HFF-Myc (cell line): ENCODE results near the gene TNS2.
A peak's percentile ranks its signal among the peaks of the same experiment; 100 is the strongest.

Experiments used
- DNase-seq: peaks from one replicate; pipeline ENCODE4 v3.0.0-alpha.2; 2011; ENCODE audit warnings: low read depth; ENCODE audit errors: extremely low read depth
- H3K4me3 ChIP-seq: replicated peaks from 2 replicates; pipeline ENCODE4 v1.5.1; 2011; ENCODE audit warnings: low read depth, mild to moderate bottlenecking, control low read depth, low read length
- TF ChIP-seq, protein P1 (sequence below): IDR thresholded peaks from 2 replicates; pipeline ENCODE4 v1.5.1; 2012; ENCODE audit warnings: mild to moderate bottlenecking, low read depth, low read length, control low read depth; ENCODE audit errors: missing control alignments

The TNS2 gene

DNA sequence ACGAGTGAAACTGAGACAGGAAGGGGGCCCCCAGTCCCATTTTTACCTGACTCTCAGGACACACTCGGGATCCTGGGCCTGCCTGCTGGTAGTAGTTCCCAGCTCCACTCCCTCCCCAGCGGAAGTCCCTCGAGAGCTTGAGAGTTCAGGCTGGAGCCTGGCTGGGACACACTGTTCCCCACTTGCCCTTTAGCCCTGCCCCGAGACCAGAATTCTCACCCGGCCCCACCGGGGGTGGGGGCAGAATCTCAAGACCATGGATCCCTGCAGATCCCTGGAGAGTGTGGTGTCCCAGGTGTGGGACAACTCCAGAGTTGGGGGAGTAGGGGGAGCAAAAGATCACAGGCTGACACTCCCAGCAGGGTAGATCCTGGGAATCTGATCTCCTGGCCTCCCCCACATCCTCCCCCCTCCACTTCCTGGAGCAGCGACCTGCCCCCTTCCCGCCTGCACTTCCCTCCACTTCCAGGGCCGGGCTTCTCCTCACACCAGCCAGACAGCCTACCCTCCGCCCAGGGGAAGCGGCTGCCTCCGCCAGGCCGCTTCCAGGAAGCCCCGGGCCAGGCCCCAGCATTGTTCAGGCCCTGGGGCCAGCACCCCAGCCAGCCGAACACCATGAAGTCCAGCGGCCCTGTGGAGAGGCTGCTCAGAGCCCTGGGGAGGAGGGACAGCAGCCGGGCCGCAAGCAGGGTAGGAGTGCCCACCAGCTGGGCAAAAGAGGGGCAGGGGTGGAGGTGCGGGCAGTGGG is at the start of gene TNS2:
Gene TNS2, plus strand, starts transcription at position 495 of the 748 bp plus-strand sequence. Its CDS starts 121 bp downstream, at position 616.
- H3K4me3 ChIP-seq, result peak within 1 kb of the TSS; percentile 57
- DNase-seq, result no peak
- TF ChIP-seq, protein P1, sequence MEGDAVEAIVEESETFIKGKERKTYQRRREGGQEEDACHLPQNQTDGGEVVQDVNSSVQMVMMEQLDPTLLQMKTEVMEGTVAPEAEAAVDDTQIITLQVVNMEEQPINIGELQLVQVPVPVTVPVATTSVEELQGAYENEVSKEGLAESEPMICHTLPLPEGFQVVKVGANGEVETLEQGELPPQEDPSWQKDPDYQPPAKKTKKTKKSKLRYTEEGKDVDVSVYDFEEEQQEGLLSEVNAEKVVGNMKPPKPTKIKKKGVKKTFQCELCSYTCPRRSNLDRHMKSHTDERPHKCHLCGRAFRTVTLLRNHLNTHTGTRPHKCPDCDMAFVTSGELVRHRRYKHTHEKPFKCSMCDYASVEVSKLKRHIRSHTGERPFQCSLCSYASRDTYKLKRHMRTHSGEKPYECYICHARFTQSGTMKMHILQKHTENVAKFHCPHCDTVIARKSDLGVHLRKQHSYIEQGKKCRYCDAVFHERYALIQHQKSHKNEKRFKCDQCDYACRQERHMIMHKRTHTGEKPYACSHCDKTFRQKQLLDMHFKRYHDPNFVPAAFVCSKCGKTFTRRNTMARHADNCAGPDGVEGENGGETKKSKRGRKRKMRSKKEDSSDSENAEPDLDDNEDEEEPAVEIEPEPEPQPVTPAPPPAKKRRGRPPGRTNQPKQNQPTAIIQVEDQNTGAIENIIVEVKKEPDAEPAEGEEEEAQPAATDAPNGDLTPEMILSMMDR, result no peak

DNA sequence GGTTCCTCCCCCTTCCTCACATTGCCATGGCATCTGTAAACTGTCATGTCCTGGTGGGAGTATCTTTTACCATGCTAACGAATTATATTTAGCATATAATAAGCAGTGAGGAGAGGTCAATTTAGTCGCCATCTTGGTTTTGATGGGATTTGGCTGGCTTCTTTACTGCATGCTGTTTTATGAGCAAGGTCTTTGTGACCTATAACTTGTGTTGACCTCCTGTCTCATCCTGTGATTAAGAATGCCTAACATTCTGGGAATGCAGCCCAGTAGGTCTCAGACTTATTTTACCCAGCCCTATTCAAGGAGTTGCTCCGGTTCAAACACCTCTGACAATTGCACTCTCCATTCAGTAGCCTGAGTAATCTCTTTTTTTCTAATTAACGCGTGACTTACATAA is 45.7 kb upstream of the TNS2 start:
- H3K4me3 ChIP-seq, result no peak overlapping the region
- TF ChIP-seq, protein P1, result no peak
- DNase-seq, result no peak

GRCh38 chr12:53004582-53004981 is 45.3 kb upstream of the TNS2 start:
- no peak for DNase-seq
- TF ChIP-seq, protein P1, result no peak

DNA sequence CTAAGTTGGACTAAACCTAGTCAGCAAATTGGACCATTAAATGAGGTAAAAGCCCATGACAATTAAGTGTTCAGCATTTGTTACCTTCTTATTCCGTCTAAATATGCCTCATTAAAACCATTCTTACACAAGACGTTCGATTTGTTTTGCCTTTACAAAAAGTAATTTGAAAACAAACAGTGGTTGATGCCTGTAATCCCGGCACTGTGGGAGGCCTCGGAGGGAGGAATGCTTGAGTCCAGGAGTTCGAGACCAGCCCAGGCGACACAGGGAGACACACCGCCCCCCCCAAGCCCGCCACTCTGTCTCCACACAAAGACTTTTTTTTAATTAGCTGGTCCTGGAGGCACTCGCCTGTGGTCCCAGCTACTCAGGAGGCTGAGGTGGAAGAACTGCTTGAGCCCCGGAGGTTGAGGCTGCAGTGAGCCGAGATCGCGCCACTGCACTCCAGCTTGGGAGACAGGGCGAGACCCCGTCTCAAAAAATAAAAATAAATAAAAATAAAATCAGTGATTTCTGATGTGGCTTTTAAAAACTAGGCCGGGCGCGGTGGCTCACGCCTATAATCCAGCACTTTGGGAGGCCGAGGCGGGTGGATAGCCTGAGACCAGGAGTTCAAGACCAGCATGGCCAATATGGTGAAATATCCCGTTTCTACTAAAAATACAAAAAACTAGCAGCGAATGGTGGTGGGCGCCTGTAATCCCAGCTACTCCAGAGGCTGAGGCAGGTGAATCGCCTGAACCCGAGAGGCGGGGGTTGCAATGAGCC is 44.5 kb upstream of the TNS2 start:
- TF ChIP-seq, protein P1, result no peak
- H3K4me3 ChIP-seq, result peak overlapping the region; percentile 88
- no peak for DNase-seq

More at GRCh38 chr12:53004582-53004981, 45.3 kb upstream of the TNS2 start:
- H3K4me3 ChIP-seq, result peak overlapping the region; percentile 88

DNA sequence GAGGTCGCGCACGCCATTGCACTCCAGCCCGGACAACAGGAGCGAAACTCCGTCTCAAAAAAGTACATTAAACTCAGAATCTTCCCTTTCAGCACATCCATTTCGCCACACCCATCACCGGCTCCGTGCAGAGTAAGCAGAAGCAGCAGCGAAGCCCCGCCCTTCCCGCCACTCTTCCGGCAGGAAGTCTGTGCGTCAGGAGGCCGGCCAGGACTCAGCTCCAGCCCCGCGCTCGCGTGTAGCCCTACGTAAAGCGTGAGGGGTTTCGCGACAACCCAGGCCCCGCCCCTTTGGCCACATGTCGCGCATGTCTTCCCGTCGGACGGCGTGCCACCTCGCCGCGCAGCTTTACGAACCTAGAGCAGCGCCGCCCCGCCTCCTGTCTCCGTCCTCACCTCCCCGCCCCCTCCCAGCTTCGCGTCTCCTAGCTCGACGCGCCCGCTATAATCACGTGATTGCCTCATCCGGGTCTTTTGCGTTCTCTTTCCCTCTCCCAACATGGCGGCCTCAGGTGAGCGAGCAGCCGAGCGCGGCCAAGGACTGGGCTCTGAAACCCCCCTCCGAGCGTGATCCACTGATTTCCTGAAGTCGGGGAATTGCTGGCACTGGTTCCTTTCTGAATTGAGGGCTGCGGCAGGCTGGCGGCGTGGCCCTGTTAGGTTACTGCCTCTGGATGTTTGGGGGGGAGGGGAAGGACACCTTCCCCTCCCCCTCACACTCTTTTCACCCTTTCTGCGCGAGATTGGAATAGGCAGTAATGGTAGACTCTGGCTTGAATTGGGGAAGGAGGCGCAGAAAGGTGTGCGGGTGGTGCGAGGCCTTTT is 43.7 kb upstream of the TNS2 start, which contains the start of gene EIF4B:
Gene EIF4B, plus strand, starts transcription at position 471 of the 824 bp plus-strand sequence. Its CDS starts 28 bp downstream, at position 499.
- TF ChIP-seq, protein P1, result no peak

GRCh38 chr12:53006810-53007309 is 43.0 kb upstream of the TNS2 start:
- DNase-seq, result no peak
- H3K4me3 ChIP-seq, result peak overlapping the region; percentile 88
- TF ChIP-seq, protein P1, result no peak

More for the DNA sequence above, 43.7 kb upstream of the TNS2 start, which contains the start of gene EIF4B:
- peak within 1 kb of the TSS; percentile 88 for H3K4me3 ChIP-seq
- DNase-seq, result peak; percentile 98
